GM23338 (cell line): ENCODE results near the gene DDX41.

ENCODE experiments used
- CTCF ChIP-seq, 2 experiments: fragments of 200-600 bp in 1 of 2; sonication (generic) in 1 of 2; conservative IDR thresholded peaks; 2 replicates each; pipeline versions ENCODE4 v1.5.1 to v1.6.1; 2016 to 2017; ENCODE audit warnings: antibody characterized with exemption in 2 of 2, low read depth in 2 of 2, mild to moderate bottlenecking in 2 of 2, moderate library complexity in 1 of 2
- EZH2 ChIP-seq: fragments of 200-600 bp; sonication (generic); IDR thresholded peaks from one replicate; pipeline ENCODE4 v1.8.0; 2017; ENCODE audit warnings: antibody characterized with exemption, mild to moderate bottlenecking, low read depth; ENCODE audit not compliant: unreplicated experiment
- EZH2phosphoT487 ChIP-seq: fragments of 200-600 bp; sonication (generic); IDR thresholded peaks from one replicate; pipeline ENCODE4 v1.8.1; 2018; ENCODE audit warnings: antibody characterized with exemption; ENCODE audit not compliant: unreplicated experiment

- no peak for TF ChIP-seq CTCF (conservative IDR thresholded peaks at IDR 0.05; ENCODE audit: low read depth in 2 of 2)
- TF ChIP-seq EZH2phosphoT487 = no peak
- TF ChIP-seq EZH2 = no peak
Observed at GRCh38 chr5:177548495-177548894, 31.7 kb upstream of the DDX41 start.
